Right lobe of liver (tissue), 4 donors: ENCODE measurements around the gene COL18A1.

Source experiments
- POLR2A ChIP-seq: fragments of 450-650 bp; IDR thresholded peaks from one replicate; pipeline ENCODE4 v1.6.1; 2017; ENCODE audit warnings: antibody characterized with exemption, mild to moderate bottlenecking
- TF ChIP-seq, protein P1 (sequence below), 4 donors: fragments of 200-600 bp in 3 of 4; fragments of 450-650 bp in 1 of 4; IDR thresholded peaks; one replicate each; pipeline versions ENCODE4 v1.5.1 to v1.8.0; 2016 to 2022; ENCODE audit warnings: antibody characterized with exemption in 4 of 4, mild to moderate bottlenecking in 2 of 4
- donor health status: DM: no; HTN: no; CAD: no.
- donor health status: DM: no; HTN: no; CAD: no.
- donor health status: DM: no; HTN: yes; CAD: no.

- TF ChIP-seq, protein P1, sequence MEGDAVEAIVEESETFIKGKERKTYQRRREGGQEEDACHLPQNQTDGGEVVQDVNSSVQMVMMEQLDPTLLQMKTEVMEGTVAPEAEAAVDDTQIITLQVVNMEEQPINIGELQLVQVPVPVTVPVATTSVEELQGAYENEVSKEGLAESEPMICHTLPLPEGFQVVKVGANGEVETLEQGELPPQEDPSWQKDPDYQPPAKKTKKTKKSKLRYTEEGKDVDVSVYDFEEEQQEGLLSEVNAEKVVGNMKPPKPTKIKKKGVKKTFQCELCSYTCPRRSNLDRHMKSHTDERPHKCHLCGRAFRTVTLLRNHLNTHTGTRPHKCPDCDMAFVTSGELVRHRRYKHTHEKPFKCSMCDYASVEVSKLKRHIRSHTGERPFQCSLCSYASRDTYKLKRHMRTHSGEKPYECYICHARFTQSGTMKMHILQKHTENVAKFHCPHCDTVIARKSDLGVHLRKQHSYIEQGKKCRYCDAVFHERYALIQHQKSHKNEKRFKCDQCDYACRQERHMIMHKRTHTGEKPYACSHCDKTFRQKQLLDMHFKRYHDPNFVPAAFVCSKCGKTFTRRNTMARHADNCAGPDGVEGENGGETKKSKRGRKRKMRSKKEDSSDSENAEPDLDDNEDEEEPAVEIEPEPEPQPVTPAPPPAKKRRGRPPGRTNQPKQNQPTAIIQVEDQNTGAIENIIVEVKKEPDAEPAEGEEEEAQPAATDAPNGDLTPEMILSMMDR (IDR thresholded peaks at IDR 0.05) = no peak
- no peak for TF ChIP-seq POLR2A
Measured at GRCh38 chr21:45542667-45543370, 137.9 kb downstream of the COL18A1 start.
